SH-SY5Y (cell line): ENCODE measurements around the gene NECAB2.
A peak's percentile ranks its signal among the peaks of the same experiment; 100 is the strongest.

ENCODE experiments used
- GATA2 ChIP-seq: IDR thresholded peaks from 2 replicates; pipeline ENCODE4 v1.6.1; 2011; ENCODE audit warnings: mild to moderate bottlenecking, low read depth, low read length
- GATA3 ChIP-seq: IDR thresholded peaks from 2 replicates; pipeline ENCODE4 v1.6.1; 2011; ENCODE audit warnings: low read depth, mild to moderate bottlenecking, low read length, moderate library complexity

Gene NECAB2

DNA sequence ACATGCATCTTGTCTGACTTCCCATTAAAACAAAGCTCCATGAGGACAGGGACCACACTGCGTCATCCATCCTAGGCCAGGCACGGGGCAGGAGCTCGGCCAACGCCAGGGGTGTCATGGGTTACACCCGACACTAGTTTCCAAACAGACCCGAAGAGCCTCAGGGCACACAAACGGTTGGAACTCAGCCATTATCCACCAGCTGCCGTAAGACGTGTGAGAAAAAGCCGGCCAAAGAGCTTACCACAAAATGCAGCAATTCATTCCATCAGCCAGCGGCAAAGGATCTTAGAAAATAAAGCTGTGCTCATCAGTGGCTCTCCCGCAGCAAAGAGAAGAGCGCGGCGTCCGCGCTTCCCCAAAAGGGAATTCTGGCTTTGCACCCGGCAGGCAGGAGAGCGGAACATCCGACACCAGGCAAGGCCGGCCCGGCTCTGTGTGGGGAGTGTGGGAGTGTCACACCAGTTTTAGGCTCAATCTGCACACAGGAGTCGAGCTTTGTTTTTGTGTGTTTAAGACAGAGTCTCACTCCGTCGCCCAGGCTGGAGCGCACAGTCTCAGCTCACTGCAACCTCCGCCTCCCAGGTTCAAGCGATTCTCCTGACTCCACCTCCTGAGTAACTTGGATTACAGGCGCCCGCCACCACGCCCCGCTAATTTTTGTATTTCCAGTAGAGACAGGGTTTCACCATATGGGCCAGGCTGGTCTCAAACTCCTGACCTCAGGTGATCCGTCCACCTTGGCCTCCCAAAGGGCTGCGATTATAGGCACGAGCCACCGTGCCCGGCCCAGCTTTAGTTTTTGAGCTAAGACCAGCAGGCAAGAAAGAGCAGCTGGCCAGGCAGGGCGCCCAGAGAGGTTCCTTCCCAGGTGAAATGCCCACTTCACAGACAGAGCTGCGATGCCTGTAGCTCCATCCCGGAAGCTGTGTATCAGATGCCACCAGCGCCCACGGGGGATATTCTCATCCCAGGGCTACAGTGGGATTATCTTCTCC, 73.1 kb downstream of the NECAB2 start:
- TF ChIP-seq GATA3: no peak
- no peak for TF ChIP-seq GATA2

DNA sequence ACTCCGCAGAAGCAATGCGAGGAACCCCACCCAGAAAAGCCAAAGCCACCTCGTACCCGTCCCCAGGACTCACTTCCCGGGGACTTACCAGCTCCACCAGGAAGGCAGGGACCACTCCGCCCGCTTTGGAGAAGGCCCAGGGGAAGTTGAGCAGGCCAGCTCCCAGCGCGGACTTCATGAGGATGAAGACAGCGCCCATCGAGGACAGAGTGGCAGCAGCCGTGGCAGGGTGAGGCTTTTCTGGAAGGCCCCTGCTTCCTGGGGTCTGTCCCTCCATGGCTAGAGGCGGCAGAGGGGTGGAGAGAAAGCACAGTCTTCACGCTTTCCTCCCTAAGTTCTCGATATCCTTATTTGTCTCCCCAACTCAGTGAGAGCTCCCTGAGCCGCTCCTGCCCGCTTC, 73.8 kb downstream of the NECAB2 start:
- no peak for TF ChIP-seq GATA2
- TF ChIP-seq GATA3: no peak

DNA sequence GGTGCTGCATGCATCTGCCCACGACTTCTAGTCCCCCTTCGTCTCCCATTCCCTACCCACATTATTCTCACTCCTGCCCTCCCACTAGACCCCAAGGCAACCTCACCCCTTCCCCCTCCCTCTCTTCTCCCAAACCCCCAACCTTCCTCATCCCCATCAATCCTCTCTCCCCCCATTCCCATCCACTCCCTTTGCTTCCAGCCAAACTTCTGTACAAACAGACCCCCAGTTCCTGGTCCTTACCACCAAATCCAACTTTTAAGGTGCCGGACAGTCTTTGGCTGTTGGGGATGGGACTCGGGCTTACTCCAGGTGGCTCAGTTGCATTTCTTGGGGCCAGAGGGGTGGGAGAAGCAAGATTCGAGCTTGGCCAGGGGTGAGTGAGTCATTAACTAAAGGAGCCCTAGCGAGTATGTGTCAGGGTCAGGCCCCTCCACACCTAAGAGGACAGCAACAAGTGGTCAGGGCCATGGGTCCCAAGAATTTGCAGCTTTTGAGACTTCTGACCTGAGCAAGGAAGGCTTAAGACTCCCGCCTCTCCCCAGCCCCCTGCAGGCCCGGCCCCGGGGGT, 74.3 kb downstream of the NECAB2 start, which contains the start of gene SLC38A8:
Gene SLC38A8, minus strand, starts transcription at position 488 of the 571 bp plus-strand sequence. CDS start 638 bp downstream, outside the sequence.
- TF ChIP-seq GATA2 (no peak), GATA3 (no peak)

DNA sequence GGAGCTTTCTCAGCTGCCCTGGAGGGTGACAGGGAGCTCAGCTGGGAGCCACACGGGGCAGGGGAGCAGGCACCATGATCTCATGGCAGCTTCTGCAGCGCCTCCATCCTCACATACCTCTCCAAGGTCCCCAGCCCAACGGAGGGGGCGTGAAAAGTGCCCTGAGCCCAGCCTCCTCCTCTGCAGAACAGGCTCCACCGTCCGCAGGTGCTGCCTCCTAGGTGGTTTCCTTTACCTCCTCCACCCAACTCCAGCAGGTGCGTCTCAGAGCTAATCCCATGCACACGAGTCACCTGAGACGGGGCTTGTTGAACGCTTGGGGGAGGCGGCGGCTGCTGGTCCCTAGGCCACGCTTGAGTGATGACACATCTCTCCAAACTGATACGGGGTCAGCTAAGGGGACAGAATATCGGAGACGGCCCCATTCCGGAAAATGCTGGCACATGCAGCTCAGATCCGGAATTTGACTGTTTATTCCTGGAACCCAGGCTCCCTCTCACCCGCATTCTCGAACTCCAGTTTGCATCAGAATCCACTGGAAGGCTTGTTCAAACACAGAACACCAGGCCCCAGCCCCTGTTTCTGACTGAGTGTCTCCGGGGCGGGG, 74.9 kb downstream of the NECAB2 start:
- TF ChIP-seq GATA2: no peak
- no peak for TF ChIP-seq GATA3

DNA sequence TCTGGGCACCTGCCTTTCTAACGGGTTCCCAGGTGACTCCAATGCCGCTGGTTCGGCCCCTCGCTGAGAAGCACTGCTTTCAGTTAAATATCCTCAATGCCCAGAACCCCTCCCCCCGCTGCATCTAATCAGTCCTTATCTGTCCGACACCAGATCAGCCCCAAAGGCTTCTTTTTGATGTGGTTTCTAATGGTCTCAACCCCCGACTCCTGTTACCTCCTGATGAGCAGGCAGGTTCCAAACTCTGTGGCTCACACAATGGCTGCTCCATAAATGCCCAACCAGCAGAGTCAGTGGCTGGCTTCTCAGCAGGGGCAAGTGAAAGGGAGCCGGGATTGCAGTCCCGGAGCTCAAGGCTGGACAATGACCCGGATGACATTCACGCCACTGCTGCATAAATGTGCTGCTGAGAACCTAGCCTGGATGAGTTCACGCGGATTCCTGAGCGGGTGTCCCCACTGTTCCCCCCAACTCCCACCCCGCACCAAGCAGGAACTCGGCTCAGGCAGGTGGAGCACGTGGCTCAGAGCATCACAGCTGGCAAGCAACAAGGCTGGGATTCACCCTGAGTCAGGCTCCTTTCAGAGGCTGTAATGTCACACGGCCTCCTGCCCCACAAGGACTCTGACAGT, 75.6 kb downstream of the NECAB2 start:
- TF ChIP-seq GATA2 (peak; percentile 65), GATA3 (no peak)

DNA sequence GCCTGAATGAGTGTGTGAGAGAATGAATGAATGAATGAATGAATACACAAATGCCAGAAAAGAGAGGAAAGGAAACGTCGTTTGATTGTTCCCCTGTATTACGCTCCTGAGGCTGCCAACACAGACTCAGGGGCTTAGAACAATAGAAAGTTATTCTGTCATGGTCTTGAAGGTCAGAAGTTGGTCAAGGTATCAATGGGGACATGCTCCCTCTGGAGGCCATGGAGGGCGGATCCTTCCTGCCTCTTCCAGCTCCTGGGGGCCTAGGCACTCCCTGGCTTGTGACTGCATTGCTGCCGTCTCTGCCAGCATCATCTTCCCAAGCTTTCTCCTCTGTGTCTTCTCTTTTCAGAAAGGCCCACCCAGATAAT, 76.1 kb downstream of the NECAB2 start:
- TF ChIP-seq GATA2 (no peak), GATA3 (no peak)

DNA sequence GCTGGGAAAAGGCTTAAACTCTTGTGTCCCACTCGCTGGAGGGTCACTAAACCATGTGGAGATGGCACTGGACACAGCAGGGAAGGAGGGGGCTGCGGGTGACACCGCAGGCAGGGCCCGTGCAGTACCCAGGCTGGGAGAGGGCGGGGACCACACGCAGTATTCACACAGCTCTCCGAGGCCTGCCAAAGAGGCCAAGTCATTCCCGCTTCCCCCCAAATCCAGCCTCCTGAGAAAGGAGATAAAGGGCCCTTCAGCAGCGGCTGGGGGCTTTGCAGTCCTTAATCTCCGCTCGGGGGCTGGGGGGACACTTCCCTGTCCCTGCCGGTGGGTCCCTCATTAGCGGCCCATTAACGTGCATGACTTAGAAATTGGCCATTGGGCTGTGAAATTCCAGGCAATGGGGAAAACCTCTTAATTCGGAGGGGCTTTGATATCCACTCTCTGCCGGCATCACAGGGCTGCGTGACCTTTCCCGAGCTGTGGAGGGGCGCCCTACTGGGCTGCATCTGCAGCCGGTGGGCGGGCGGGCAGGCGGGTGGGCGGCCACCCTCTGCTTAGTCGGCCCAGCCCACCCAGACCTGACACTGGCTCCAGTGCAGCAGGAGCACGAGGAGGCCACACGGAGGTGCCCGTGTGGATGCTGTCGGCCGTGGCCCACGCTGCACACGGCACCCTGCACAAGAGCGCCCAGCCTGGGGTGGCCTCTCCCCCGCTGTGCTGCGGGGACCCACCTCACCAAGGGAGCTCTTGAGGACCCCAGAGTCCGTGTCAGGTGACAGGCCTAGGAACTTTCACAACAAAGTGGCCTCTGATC, 77.2 kb downstream of the NECAB2 start:
- no peak for TF ChIP-seq GATA3
- no peak for TF ChIP-seq GATA2

DNA sequence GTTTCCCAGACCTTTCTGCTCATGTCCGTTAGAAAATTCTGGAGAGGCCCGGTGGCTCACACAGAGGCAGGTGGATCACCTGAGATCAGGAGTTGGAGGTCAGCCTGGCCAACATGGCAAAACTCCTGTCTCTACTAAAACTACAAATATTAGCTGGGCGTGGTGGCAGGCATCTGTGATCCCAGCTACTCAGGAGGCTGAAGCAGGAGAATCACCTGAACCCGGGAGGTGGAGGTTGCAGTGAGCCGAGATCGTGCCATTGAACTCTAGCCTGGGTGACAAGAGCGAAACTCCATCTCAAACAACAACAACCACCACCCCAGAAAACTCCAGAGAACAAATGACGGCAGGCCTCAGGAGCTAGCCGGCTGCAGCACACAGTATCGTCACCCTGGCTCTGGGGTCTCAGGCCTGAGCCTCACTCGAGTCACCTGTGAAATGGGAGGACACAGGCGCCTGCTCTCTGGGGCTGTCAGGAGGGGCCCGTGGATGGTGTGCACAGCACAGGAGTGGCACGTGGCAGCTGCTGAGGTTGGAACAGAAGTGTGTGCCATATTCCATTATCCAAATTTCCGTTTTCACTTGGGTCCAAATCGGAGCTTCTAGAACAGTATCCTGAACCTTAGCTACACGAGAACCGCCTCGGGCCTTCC, 77.9 kb downstream of the NECAB2 start:
- TF ChIP-seq GATA3 (no peak), GATA2 (no peak)

DNA sequence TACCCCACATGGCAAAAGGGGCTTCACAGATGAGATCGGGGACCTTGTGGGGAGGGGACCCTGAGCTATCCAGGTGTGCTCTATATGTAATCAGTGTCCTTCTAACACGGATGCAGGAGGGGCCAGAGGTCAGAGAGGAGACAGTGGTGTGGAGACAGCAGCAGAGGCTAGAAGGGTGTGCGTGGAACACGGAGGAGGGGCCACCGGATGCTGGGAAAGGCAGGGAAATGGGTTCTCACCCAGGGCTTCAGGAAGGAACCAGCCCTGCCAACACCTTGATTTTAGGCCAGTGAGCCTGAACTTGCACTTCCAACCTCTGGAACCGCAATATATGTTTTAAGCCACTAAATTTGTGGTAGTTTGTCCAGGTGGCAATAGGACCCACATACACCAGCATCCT, 79.2 kb downstream of the NECAB2 start:
- no peak for TF ChIP-seq GATA2
- TF ChIP-seq GATA3: no peak

DNA sequence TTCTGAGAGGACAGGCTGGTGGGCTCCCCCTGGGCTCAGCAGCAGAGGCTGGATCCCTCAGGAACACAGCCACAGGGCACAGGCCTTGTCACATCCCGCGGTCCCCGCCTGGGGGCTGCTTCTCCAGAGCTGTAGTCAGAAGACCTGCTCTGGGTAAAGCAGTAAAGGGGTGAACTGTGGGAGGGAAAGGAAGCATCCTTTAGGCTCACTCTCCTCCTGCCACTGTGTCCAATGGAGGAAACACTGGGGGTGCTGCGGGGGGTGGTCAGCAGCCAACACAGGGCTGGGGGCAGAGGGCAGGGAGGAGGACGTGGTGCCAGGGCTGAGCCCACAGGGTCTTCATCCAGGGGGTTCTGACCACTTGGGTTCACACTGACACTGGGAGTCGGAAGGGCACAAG, 79.6 kb downstream of the NECAB2 start:
- TF ChIP-seq GATA3: no peak
- TF ChIP-seq GATA2: no peak

DNA sequence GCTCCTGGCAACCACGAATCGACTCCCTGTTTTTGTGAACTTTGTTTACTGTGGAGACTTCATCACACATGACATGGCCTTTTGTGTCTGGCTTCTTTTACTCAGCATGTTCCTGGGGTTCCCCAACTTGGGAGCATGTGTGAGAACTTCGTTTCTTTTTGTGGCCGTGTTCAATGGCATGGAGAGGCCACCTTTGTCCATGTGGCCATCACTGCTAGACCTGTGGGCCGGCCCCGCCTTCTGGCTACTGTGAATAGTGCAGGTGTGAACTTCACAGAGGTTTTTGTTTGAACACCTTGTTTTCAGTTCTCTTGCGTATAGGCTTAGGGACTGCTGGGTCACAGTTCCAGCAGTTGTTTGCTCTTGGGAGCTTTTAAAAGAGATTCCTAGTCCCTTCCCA, 80.2 kb downstream of the NECAB2 start:
- TF ChIP-seq GATA2: no peak
- TF ChIP-seq GATA3: no peak

DNA sequence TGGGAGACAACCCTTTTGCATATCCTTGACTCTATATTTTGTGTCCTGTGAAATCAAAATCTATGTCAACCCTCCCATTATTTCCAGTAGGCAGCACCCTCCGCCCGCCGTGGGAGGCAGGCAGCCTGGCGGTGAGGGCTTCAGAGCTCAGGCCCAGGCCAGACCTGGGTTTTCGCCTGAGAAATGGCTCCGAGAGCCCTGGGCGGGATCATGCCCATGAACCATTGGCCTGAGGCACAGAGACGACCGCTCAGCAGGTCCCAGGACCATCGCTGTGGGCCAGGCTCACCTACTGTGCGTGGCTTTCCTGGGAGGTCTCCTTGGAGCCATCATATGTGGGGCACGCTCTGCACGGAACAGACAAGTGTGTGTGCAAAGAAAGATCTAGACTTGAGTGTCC, 80.8 kb downstream of the NECAB2 start:
- no peak for TF ChIP-seq GATA2
- TF ChIP-seq GATA3: no peak

DNA sequence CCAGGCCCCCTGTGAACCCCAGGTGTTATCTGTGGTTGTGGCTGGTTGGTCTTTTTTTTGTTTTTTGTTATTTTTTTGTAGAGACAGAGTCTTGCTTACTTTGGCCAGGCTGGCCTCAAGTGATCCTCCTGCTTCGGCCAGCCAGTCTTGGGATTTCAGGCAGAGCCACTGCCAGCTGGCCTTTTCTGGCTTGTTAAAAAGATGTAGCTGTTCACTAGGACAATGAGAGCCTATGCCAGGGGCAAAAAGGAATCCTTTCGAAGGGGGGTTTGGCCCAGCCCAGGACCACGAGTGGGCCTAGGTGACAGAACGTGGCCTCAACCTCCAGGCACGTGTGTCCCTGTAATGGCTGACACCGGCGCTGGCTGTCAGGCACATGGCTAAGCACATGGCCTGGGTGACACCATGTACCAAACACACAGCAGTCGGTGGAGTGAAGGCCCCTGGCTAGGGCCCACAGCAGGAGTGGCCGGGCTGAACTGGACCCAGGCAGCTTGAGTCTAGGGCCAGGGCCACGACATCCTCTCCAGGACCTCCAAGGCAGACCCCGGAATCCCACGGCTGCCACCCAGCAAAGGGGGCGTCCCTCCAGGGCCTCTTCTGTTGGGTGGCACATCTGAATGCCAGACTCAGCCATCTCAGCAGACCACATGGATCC, 81.5 kb downstream of the NECAB2 start:
- no peak for TF ChIP-seq GATA3
